Neural progenitor cell (in vitro differentiated cells): Measurements from ENCODE around the gene MMD.

ENCODE experiments used
- EZH2 ChIP-seq: fragments of 200-600 bp; sonication (generic); IDR thresholded peaks from 2 replicates; pipeline ENCODE4 v1.6.1; 2017; ENCODE audit warnings: antibody characterized with exemption, mild to moderate bottlenecking, moderate library complexity
- TF ChIP-seq, protein P1 (sequence below): fragments of 200-600 bp; sonication (generic); IDR thresholded peaks from 2 replicates; pipeline ENCODE4 v1.5.1; 2017; ENCODE audit warnings: antibody characterized with exemption, mild to moderate bottlenecking

DNA sequence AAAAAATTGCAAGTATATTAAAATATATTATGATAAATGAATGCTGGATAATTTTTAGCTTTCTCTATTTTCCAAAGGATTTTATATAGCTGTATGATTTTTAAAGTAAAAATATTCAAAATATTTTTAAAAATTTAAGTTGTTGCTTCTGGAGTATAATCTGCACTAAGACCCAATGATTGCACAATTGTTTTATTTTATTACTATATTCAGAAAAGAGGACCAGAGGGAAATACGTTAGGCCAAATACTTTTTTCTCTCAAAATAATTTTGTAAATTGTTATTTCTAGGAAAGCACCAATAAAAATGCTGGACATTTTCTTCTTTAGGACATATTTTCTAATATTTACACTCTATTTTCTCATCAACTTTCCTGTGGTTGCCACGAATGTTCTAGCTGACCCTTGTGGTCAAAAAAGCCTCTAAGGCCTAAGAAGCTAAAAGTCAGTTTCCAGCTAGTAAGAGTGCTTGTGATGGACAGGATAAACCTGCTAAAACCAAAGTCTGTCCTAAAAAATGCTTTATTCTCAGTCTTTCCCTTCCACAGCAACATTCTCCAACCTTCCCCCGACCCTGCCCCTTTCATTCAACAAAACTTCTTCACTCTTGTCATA is 31.2 kb downstream of the MMD start:
- TF ChIP-seq, protein P1, sequence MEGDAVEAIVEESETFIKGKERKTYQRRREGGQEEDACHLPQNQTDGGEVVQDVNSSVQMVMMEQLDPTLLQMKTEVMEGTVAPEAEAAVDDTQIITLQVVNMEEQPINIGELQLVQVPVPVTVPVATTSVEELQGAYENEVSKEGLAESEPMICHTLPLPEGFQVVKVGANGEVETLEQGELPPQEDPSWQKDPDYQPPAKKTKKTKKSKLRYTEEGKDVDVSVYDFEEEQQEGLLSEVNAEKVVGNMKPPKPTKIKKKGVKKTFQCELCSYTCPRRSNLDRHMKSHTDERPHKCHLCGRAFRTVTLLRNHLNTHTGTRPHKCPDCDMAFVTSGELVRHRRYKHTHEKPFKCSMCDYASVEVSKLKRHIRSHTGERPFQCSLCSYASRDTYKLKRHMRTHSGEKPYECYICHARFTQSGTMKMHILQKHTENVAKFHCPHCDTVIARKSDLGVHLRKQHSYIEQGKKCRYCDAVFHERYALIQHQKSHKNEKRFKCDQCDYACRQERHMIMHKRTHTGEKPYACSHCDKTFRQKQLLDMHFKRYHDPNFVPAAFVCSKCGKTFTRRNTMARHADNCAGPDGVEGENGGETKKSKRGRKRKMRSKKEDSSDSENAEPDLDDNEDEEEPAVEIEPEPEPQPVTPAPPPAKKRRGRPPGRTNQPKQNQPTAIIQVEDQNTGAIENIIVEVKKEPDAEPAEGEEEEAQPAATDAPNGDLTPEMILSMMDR, result no peak
- no peak for TF ChIP-seq EZH2
